ENCODE data around the gene GRIK4. TPM values are rescaled to one million over a fixed set of nuclear protein-coding genes. Genes with fewer than 3 reads are reported as not detected.

Gene GRIK4
- total RNA-seq, 1 experiment from 2014 or later = not detected

DNA sequence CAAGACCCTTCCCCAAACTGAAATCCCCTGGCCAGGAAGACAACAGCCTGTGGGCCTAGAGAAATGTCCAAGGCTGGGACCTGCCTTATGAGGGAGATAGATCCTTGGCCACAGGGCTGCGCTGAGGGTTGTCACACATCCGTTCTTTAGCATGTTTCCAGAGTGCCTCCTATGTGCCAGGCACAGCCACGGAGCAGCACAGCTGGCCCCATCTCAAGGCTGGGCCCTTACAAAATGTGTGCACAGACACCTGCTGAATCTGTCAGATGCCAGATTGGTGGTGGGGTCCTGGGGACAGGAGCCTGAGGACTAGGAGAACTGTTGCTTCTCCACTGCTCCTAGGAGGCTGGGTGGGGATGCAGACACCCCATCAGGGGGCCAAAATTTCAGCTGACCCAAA, 11.2 kb downstream of the GRIK4 start:
- peaks cover 85% of the 10 kb centered on the region for H3K27me3 ChIP-seq (ENCODE audit: low read length)
- no peaks in the 10 kb centered on the region for H3K9me3 ChIP-seq (ENCODE audit: low read length)
- no peaks in the 10 kb centered on the region for H3K9me2 ChIP-seq (replicated peaks; ENCODE audit: low read length)
- H3K4me1 ChIP-seq (ENCODE audit: insufficient read depth, low read length) = no peaks in the 10 kb centered on the region
- no peaks in the 10 kb centered on the region for H3K36me3 ChIP-seq (ENCODE audit: low read depth, low read length)
- no peak for DNase-seq
- no peaks in the 10 kb centered on the region for H3K79me2 ChIP-seq (ENCODE audit: low read length)
- TF ChIP-seq EZH2phosphoT487 (IDR thresholded peaks at IDR 0.05; ENCODE audit: borderline replicate concordance, low read length) (no peak), EZH2 (IDR thresholded peaks at IDR 0.05; ENCODE audit: low read length, unreplicated experiment) (no peak)
- TF ChIP-seq, protein P1, sequence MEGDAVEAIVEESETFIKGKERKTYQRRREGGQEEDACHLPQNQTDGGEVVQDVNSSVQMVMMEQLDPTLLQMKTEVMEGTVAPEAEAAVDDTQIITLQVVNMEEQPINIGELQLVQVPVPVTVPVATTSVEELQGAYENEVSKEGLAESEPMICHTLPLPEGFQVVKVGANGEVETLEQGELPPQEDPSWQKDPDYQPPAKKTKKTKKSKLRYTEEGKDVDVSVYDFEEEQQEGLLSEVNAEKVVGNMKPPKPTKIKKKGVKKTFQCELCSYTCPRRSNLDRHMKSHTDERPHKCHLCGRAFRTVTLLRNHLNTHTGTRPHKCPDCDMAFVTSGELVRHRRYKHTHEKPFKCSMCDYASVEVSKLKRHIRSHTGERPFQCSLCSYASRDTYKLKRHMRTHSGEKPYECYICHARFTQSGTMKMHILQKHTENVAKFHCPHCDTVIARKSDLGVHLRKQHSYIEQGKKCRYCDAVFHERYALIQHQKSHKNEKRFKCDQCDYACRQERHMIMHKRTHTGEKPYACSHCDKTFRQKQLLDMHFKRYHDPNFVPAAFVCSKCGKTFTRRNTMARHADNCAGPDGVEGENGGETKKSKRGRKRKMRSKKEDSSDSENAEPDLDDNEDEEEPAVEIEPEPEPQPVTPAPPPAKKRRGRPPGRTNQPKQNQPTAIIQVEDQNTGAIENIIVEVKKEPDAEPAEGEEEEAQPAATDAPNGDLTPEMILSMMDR (conservative IDR thresholded peaks at IDR 0.05; ENCODE audit: low read depth, low read length) = no peak
- no peak overlapping the region for H3K9ac ChIP-seq (ENCODE audit: low read length)
- intact Hi-C loops (cut with micrococcal nuclease) = no loop called here
- CTCF ChIA-PET = no interaction called here
- POLR2A ChIA-PET (ENCODE audit: unreplicated experiment) = no interaction called here
- no peak for ATAC-seq
- H3F3A ChIP-seq (ENCODE audit: low read length, unreplicated experiment) = no peaks in the 10 kb centered on the region
- no peak overlapping the region for H3K27ac ChIP-seq (ENCODE audit: low read length)
- no TSS peak for BruUV-seq (replicated peaks)
- no peak overlapping the region for H3K4me2 ChIP-seq (ENCODE audit: low read length)
- no peaks in the 10 kb centered on the region for H4K20me1 ChIP-seq (ENCODE audit: low read length)
- no peak overlapping the region for H3K4me3 ChIP-seq (ENCODE audit: low read length)
- H2AFZ ChIP-seq (ENCODE audit: low read length) = no peak overlapping the region

DNA sequence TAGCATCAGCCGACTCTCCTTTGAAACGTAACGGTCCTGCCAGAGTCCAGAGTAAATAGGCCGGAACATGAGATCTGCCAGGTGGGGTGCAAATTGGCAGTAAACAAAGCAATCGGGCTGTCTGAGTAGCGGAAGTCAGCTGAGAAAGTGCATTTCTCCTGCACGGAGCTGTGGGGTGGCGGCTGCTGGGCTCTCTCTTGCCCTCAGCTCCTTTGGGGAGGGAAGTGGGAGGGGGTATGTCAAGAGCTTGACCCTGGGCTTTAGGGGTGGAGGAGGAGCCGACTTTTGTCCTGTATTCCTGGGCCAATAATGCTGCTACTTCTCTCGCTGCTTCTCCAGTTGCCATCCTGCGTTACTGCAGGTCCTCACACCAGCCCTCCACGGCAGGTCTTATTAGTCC, 11.6 kb downstream of the GRIK4 start:
- no peak for TF ChIP-seq EZH2phosphoT487 (IDR thresholded peaks at IDR 0.05; ENCODE audit: borderline replicate concordance, low read length)
- no peak for TF ChIP-seq EZH2 (IDR thresholded peaks at IDR 0.05; ENCODE audit: low read length, unreplicated experiment)
- TF ChIP-seq, protein P1 (conservative IDR thresholded peaks at IDR 0.05; ENCODE audit: low read depth, low read length) = no peak
- no peak overlapping the region for H3K27ac ChIP-seq (ENCODE audit: low read length)
- POLR2A ChIA-PET (ENCODE audit: unreplicated experiment) = no interaction called here
- peak; percentile 27 for ATAC-seq
- CTCF ChIA-PET = no interaction called here
- no peak overlapping the region for H2AFZ ChIP-seq (ENCODE audit: low read length)
- no peaks in the 10 kb centered on the region for H3K36me3 ChIP-seq (ENCODE audit: low read depth, low read length)
- no peaks in the 10 kb centered on the region for H3F3A ChIP-seq (ENCODE audit: low read length, unreplicated experiment)
- H3K4me3 ChIP-seq (ENCODE audit: low read length) = no peak overlapping the region
- H3K79me2 ChIP-seq (ENCODE audit: low read length) = no peaks in the 10 kb centered on the region
- no peaks in the 10 kb centered on the region for H4K20me1 ChIP-seq (ENCODE audit: low read length)
- H3K4me2 ChIP-seq (ENCODE audit: low read length) = no peak overlapping the region
- H3K27me3 ChIP-seq (ENCODE audit: low read length) = peaks cover 85% of the 10 kb centered on the region
- no peaks in the 10 kb centered on the region for H3K4me1 ChIP-seq (ENCODE audit: insufficient read depth, low read length)
- no TSS peak for BruUV-seq (replicated peaks)
- H3K9me3 ChIP-seq (ENCODE audit: low read length) = no peaks in the 10 kb centered on the region
- intact Hi-C loops (cut with micrococcal nuclease) = no loop called here
- no peak for DNase-seq
- no peaks in the 10 kb centered on the region for H3K9me2 ChIP-seq (replicated peaks; ENCODE audit: low read length)
- H3K9ac ChIP-seq (ENCODE audit: low read length) = no peak overlapping the region

DNA sequence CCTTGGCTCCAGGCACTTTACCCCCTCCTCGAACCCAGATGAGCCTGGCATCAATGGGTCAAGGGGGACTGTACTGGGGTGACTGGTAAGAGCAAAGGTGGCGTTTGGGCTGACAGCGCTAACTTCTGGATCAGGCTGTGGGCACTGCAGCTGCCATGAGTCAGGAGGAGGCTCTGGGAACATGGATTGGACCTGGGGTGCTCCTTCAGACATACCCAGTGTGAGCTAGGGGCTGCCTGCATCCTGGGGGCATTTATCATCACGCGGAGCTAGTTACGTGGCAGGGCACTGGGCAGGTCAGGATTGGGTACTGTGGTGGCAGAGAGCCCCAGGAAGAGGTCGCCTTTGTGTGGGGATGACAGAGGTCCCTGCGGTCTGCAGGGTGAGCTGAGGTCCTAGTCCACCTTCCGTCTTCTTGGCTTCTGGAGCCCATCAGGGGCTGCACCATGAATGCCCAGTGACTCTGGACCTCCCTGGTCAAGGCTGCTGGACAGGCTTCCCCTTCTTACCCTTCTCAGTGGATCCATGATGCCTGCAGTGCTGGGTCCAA, 13.1 kb downstream of the GRIK4 start:
- TF ChIP-seq EZH2phosphoT487 (IDR thresholded peaks at IDR 0.05; ENCODE audit: borderline replicate concordance, low read length) = no peak
- TF ChIP-seq EZH2 (IDR thresholded peaks at IDR 0.05; ENCODE audit: low read length, unreplicated experiment) = no peak
- TF ChIP-seq, protein P1 (conservative IDR thresholded peaks at IDR 0.05; ENCODE audit: low read depth, low read length) = no peak
- Histone ChIP-seq H3K4me1 (ENCODE audit: insufficient read depth, low read length) (no peaks in the 10 kb centered on the region), H3K9me3 (ENCODE audit: low read length) (no peaks in the 10 kb centered on the region), H4K20me1 (ENCODE audit: low read length) (no peaks in the 10 kb centered on the region), H3K4me2 (ENCODE audit: low read length) (no peak overlapping the region), H3K27me3 (ENCODE audit: low read length) (peaks cover 93% of the 10 kb centered on the region), H2AFZ (ENCODE audit: low read length) (no peak overlapping the region), H3K36me3 (ENCODE audit: low read depth, low read length) (no peaks in the 10 kb centered on the region), H3K9me2 (replicated peaks; ENCODE audit: low read length) (no peaks in the 10 kb centered on the region), H3K9ac (ENCODE audit: low read length) (no peak overlapping the region), H3K79me2 (ENCODE audit: low read length) (no peaks in the 10 kb centered on the region), H3K4me3 (ENCODE audit: low read length) (no peak overlapping the region), H3K27ac (ENCODE audit: low read length) (no peak overlapping the region), H3F3A (ENCODE audit: low read length, unreplicated experiment) (no peaks in the 10 kb centered on the region)
- POLR2A ChIA-PET (ENCODE audit: unreplicated experiment) = no interaction called here
- intact Hi-C loops (cut with micrococcal nuclease) = no loop called here
- no TSS peak for BruUV-seq (replicated peaks)
- ATAC-seq (no peak), DNase-seq (no peak)
- CTCF ChIA-PET = no interaction called here

Measured in PC-3 (cell line).